ENCODE data around the gene KCTD11.
A peak's percentile ranks its signal among the peaks of the same experiment; 100 is the strongest.

The KCTD11 gene

DNA sequence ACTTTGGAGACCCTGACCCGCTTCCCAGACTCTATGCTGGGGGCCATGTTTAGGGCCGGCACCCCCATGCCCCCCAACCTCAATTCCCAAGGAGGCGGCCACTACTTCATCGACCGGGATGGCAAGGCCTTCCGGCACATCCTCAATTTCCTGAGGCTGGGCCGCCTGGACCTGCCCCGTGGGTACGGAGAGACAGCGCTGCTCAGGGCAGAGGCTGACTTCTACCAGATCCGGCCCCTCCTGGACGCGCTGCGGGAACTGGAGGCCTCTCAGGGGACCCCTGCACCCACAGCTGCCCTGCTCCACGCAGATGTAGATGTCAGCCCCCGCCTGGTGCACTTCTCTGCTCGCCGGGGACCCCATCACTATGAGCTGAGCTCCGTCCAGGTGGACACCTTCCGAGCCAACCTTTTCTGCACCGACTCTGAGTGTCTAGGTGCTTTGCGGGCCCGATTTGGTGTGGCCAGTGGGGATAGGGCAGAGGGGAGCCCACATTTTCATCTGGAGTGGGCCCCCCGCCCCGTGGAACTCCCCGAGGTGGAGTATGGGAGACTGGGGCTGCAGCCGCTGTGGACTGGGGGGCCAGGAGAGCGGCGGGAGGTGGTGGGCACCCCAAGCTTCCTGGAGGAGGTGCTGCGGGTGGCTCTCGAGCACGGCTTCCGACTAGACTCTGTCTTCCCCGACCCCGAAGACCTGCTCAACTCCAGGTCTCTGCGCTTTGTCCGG lies 1.1 kb downstream of the KCTD11 start:
- in situ Hi-C loops (cut with HindIII; ENCODE audit: low sequenced_read_pairs) = no loop called here
- no peak for DNase-seq (ENCODE audit: low read depth)
- peak overlapping the region; percentile 87 for H3K4me3 ChIP-seq (ENCODE audit: low read depth, low read length)
- no peak for TF ChIP-seq CTCF (IDR thresholded peaks at IDR 0.05; ENCODE audit: low read depth, low read length, missing control alignments)

GRCh38 chr17:7354262-7354843 lies 2.4 kb downstream of the KCTD11 start:
- in situ Hi-C loops (cut with HindIII; ENCODE audit: low sequenced_read_pairs) = no loop called here
- DNase-seq (ENCODE audit: low read depth) = no peak
- no peak for TF ChIP-seq CTCF (IDR thresholded peaks at IDR 0.05; ENCODE audit: low read depth, low read length, missing control alignments)
- H3K4me3 ChIP-seq (ENCODE audit: low read depth, low read length) = no peak overlapping the region

GRCh38 chr17:7355053-7355452 lies 3.1 kb downstream of the KCTD11 start, which contains the start of gene TMEM95:
TSS of gene TMEM95 (plus strand) at chr17:7355156. CDS start at chr17:7355205, 49 bp downstream.
- H3K4me3 ChIP-seq (ENCODE audit: low read depth, low read length) = no peak within 1 kb of the TSS
- DNase-seq (ENCODE audit: low read depth) = no peak
- in situ Hi-C loops (cut with HindIII; ENCODE audit: low sequenced_read_pairs) = no loop called here

DNA sequence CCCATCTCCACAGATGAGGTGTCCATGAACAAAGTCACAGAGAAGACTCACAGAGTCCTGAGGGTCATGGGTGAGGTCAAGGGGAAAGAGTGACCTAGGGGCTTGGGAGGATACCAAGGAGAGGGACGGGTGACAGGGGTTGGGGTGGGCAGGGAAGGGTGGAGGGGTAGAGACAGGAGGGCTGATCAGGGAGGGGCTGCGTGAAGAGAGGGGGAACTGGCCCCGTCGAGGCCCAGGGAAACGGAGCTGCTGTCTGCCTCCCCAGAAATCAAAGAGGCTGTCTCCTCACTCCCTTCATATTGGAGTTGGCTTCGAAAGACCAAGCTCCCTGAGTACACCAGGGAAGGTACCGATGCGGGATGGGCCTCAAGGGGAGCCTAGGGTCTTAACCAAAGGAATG lies 3.6 kb downstream of the KCTD11 start:
- TF ChIP-seq CTCF (IDR thresholded peaks at IDR 0.05; ENCODE audit: low read depth, low read length, missing control alignments) = no peak
- no peak for DNase-seq (ENCODE audit: low read depth)
- in situ Hi-C loops (cut with HindIII; ENCODE audit: low sequenced_read_pairs) = no loop called here
- H3K4me3 ChIP-seq (ENCODE audit: low read depth, low read length) = no peak overlapping the region

More at GRCh38 chr17:7355053-7355452, 3.1 kb downstream of the KCTD11 start, which contains the start of gene TMEM95:
- TF ChIP-seq CTCF (IDR thresholded peaks at IDR 0.05; ENCODE audit: low read depth, low read length, missing control alignments) = no peak

DNA sequence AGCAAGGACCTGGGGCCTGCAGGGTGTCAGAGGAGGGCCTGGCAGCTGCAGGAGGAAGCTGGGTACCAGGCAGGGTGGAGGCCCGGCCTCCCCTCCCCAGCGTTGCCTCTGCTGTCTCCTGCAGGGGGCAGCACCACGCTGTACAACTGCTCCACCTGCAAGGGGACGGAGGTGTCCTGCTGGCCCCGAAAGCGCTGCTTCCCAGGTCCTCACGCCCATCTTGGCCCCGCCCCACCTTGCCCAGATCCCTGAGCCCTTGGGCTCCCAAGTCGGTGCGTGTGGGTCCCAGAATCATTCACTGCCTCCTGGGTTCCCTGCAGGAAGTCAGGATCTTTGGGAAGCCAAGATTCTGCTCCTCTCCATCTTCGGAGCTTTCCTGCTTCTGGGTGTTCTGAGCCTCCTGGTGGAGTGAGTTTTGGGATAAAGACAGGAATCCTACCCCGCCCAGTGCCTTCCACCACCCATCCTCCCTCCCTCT lies 4.1 kb downstream of the KCTD11 start:
- no peak for DNase-seq (ENCODE audit: low read depth)
- no peak overlapping the region for H3K4me3 ChIP-seq (ENCODE audit: low read depth, low read length)
- TF ChIP-seq CTCF (IDR thresholded peaks at IDR 0.05; ENCODE audit: low read depth, low read length, missing control alignments) = peak; percentile 81
- in situ Hi-C loops (cut with HindIII; ENCODE audit: low sequenced_read_pairs) = no loop called here

GRCh38 chr17:7356756-7357155 lies 4.8 kb downstream of the KCTD11 start:
- H3K4me3 ChIP-seq (ENCODE audit: low read depth, low read length) = no peak overlapping the region
- in situ Hi-C loops (cut with HindIII; ENCODE audit: low sequenced_read_pairs) = no loop called here
- no peak for DNase-seq (ENCODE audit: low read depth)
- no peak for TF ChIP-seq CTCF (IDR thresholded peaks at IDR 0.05; ENCODE audit: low read depth, low read length, missing control alignments)

Measured in astrocyte of the cerebellum (primary cell).